CD4-positive, alpha-beta T cell treated with Interleukin-15 for 1 hour (primary cell): ENCODE measurements around the gene PLEKHA6.
A peak's percentile ranks its signal among the peaks of the same experiment; 100 is the strongest.

Source experiments
- DNase-seq: peaks from one replicate; pipeline ENCODE4 v3.0.0-alpha.2; 2020

PLEKHA6 gene

DNA sequence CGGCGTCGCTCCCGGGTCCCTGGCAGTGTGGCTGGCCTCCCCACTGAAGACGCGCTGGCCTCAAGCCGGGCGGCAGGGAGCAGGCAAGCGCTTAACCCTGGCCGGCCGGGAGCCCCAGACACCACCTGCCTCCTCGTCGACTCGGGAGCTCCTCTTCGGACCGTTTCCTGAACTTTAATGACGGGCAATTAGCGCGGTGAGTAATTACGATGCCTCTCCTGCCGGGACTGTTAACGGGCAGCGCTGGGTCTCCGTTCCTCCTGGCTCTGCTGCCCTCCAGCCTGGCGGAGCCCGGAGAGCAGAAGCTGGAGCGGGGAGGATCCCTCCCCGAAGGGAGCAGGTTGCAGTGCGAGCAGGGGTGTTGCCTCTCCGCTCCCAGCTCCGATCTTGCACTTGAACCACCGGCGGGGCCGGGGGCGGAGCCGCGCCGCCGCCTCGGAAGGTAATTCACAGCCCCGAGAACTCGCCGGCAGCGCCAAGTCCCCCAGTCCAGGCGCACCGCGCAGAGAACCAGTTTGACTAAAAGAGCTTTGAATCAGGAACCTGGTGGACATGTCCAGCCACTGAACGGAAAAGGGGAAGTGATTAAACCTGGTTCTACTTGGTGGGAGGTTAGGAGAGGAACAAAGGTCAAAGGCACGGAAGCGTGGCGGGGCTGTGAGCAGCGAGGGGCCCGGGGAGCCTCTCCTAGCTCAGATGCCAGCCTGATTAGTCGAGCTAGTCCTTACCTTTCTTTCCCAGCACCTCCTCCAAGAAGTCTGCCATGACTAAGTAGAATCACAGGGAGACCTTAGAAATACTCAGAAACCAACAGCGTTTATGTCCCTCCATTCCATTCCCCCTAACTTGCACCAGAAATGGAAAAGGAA lies 18.3 kb upstream of the PLEKHA6 start:
- DNase-seq: peak; percentile 36

DNA sequence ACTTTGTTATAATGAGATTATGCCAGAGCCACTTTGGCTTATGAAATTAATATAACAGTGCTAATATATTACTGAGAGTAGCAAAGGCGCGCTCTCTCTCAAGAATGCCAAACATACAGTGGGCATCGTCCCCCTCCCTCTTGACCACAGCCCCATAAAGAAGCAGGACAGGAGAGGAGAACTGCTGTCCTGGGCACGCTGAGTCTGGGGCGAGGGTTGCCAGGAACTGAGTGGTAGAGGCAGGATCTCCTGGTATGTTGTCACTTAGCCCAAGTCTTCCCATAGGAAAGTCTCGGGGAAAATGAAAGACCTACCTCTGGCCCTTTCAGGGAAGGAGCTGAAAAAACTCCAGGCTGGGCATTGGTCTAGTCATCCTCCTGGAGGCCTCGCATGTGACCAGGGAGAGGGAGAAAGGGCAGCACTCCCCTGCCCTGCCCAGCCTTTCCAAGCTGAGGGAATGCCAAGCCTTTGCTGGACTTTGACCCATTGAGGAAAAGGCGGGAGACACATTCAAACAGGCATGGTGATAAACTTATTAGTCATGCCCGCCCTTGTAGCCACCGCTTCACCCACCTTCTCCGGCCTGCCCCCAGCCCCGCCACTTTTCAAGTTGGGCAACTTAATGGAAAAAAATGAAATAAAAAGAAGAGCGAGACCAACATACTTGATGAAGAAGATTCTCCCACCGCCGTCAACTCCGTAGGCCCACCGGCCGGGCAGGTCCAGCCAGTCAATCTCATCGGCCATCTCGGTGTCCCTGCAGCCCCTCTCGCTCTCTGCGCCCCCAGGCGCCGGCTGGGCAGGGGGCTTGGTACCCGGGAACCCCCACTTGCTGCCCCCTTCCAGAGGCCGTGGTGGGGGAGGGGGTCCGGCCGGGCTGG lies 17.4 kb upstream of the PLEKHA6 start:
- no peak for DNase-seq

DNA sequence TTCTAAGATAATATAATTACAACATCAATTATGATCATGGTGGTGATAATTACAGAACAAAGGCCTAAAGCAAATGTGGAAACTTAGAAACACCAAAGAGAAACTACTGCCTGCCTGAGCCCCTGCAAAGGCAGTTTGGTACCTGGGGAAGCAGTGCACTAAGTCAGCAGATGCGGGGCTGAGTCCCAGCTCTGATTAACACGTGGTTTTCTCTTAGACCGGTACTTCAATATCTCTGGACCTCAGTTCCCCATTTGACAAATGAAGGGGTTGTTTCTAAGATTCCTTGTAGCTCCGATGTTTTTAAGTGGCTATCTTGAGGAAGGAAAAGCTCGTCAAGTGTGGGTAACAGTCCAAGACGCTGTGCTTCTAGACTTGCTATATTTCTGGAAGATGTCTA lies 16.7 kb upstream of the PLEKHA6 start:
- no peak for DNase-seq

DNA sequence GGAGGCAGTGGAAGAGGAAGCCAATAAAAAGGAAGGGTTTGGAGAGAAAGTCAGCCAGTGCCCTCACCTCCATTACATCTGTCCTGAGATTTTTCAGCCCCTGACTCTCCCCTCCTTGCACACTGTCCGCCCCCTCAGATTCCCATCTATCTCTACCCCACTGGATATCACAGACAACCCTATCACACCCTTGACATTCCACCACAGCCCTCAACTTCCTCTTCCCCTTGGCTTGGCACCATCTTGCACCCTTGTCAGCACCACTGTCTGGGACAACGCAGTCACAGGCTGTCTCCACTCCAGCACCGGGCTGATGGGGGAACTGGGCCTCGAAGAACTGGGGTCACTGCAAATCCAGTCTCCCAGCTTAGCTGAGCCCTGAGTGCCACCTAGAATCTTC lies 14.2 kb upstream of the PLEKHA6 start:
- no peak for DNase-seq

DNA sequence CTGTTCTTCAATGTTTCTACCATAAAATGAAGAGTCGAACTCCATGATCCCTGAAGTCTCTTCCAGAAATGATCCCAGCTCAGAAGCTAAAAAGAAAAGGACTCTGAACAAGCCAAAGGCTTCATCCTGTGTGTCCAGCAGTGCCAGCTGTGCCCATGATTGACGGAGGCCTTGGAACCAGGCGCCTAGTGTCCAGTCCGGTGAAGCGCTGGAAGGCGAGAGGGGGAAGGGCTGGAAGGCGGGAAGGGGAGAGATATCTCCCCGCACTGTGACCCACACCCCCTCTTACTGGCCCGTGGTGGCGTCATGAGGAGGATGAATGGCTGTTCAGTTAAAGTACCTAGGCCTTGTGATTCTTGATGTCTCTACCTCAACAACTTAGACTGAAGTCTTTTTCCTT lies 10.4 kb upstream of the PLEKHA6 start:
- DNase-seq: no peak

DNA sequence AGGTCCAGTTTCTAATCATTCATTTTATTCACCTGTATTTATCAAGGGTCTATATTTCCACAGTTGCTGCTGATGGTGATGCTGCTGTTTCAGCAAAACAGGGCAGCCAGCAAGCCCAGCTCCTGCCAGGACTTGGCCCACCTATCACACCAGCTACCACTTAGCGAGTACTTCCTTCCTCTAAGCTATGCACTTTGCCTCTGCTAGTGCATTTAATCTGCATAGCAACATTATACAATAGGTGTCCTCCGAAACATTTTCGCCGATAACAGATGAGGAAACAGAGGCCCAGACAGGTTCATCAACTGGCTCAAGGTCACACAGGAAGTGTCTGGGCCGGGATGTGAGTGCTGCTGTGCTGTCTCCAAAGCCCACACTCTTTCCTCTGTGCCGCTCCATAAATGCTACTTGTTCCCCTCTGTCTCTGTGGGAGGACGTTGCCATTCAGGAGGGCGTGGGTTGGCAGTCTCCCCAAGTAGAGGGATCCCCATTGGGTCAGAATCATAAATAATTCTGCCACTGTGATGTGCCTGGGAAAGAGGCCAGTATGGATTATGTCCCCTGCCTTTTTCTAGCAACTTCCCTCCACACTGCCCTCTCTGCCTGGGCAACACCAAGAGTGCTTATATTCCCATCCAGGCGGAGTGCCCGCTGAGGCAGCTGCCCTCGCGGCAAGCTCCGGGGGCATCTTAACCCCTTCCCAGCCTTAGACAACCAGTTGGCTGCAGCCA lies 9.4 kb upstream of the PLEKHA6 start:
- DNase-seq: no peak

DNA sequence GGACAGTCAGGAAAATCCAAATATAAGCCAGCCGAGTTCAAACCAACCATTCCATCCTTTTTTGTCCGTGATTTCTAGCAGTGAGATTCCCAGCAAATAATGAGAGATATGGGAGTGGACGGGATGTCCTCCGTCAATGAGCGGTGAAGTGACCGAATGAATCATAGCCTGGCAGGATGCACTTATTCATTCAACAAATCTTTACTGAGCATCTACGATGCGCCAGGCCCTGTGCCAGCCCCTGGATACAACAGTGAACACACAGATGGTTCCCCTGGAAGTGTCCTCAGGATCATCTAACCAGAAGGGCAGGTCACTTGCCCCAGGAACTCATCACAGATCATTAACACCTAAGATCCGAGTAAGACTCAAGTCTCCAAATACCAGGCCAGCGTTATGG lies 8.2 kb upstream of the PLEKHA6 start:
- DNase-seq: no peak

DNA sequence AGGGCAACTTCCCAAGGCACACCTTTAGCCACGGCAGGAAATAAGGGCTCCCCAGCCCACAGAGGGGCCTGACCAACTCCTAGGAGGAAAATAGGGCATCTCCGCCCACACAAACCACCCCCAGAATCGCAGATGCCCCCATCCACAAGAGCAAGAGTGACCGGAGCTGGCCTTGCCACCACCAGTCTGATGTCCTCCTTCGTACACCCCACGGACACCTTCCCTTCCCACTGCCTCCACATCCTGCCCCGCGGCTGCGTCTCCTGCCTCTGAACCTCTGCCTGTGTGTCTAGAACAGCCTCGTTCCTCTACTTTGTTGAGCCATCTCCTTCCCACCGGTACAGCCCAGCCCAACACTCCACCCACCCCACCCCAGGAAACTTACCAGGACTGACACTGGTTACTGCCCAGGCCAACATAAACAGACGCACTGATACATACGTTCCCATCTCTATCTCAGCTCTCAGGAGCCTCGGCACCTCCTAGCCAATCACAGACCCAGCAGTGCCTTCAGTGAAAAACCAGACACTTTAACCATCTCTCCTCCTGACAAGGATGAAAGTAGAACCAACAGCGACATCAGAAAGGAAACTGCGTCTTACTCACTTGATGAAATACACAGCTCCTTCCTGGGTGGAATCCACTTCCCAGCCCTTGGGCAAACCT lies 7.6 kb upstream of the PLEKHA6 start:
- DNase-seq: no peak

DNA sequence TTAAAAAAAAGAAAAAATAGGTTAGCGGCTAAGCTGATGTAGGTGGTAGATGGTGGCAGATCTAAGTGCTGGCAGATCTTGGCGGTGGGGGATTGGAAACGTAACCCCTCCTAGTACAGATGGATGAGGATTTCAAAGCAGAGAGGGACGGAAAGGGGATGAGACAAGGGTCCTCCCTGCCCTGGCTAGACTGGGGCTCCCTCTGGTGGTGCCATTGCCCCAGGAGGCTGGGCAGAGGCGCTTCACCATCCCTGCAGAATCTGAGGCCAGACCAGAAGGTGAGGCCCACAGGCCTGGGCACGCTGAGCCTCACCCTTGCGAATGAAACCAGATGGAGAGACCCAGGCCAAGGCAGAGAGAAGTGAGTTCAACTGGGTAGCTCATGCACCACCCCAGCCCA lies 7.0 kb upstream of the PLEKHA6 start:
- no peak for DNase-seq

DNA sequence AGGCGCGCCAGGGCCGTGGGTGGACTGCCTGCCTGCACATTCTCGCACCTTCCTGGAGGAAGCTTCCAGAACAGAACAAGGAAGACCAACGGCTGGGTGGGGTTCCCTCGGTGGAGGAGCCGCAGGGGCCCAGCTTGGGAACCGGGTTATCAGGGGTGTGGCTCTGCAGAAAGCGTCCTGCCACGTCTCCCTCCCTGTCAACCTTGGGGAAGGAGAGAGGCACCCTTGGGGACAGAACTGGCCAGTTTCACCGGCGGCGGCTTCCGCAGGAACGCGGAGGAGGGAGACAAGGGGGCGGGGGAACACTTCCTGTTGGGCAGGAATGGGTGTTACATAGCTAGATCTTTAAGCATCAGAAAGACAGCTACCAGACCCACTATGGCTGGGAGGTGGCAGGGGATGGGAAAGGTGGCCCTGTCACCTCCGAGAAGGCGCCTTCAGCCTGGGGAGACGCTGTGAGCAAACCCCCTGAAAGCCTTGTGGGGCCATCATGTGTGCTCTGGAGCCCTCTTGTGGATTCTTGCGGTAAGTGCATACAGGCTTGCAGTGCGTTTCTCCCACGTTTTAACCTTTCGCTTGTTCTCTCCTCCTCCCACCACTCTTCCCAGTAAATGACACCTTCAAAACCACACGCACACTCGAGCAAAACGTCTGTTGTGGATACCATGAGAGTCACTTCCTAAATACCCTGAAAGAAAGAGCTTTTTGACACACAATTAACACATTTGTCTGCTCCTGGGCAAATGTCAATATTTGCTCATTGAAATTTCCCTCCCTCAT lies 3.8 kb upstream of the PLEKHA6 start:
- DNase-seq: peak; percentile 79

DNA sequence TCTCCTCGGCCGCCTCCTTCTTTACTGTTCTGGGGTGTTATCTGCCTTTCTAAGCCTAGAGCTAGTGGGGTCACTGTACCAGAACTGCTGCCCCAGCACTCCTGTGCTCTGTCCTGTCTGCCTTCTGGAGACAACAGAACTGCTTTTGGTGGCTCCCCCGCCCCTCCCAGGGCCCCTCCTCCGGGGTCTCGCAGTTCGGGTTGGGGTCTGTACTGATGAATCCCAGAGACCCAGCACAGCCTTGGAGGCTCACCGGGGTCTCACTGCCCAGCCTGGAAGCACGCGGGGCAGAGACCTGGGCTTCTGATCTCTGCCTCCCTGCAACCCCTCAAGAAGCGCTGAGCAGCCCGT lies 3.2 kb upstream of the PLEKHA6 start:
- no peak for DNase-seq

DNA sequence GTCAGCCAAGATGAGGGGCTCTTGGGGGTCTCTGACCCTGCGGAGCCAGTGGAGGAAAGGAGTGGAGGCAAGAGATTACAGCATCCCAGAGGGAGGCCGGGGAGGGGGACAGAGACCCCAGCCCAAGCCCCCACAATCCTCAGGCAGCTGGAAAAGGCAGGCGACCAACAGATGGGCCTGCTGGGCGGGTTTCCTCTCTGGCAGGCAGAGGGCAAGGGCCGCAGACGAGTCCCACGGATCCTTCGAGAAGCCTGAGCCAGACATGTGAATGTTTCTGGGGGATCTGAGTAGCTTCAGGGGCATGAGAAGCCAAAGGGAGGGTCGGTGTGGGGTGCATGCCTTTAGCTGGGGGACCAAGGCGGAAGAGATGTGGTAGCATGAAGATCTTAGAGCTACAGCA lies 2.1 kb upstream of the PLEKHA6 start:
- DNase-seq: no peak

DNA sequence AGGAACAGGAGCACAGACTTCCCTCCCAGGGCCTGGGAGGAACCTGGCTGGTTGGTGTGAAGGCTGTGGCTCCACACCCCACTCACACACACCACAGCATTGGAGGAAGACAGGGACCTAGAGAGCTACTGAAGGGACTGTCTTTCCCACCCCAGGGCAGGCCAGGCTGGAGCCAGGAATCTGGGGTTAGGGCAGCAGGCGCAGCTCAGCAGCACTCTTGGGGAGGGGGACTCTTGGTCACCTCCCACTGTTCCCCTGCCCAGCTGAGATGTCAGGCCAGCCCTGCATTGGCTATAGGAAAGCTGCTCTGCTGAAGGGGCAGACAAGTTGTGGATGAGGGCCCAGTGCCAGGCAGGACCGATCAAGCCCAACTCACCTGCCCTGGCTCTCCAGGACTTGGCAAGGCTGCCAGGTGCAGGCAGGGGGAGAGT lies 1.6 kb upstream of the PLEKHA6 start:
- DNase-seq: no peak

DNA sequence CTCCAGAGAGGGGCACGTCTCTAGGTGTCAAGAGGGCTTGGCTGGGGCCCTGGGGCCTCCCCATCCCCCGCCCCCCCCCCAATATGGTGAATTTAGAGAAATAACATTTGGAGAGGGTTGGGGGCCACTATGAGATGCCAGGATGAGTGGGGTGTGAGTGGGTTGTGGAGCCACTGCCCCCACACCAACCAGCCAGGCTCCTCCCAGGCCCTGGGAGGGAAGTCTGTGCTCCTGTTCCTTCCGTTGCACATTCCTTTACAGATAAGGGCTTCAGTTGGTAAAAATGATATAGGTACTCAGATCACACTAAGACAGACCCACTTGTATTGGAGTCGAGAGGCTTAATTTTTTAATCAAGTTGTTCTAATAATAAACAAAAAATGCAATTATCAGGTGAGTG lies 585 bp upstream of the PLEKHA6 start:
- no peak for DNase-seq

DNA sequence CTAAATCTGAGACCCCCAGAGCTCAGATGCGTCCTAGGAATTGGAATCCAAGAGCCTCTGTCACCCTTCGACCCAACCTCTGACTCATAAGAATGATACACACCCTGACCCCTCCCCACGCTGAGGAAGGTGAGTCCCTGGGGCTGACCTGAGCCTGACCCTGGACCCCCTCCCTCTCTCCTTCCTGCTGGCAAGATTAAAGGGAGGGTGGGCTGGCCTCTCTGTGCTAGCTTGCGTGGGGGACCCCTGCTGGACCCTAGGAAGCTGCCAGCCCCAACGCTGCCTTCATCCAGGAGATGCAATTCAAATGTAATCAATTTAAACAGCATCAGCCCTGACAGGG lies 627 bp downstream of the PLEKHA6 start:
- no peak for DNase-seq

DNA sequence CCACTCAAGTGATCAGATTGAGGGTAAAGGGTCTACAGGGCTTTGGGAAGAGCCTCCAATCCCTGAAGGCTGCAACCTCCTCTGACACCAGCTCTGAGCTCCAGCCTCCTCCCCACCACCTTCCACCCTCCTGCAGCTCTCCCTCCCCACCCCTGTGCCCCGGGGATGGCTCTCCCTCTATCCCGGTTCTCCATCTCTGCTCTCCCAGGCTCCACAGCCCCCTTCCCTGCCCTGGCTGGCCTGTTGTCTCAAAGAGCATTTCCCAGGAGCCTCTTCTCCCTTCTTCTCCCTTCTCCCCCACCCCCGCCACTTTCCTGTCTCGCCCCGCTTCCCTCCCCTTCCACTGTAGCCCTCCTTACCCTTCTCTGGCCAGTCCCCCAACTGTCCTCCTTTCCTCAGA lies 1.1 kb downstream of the PLEKHA6 start:
- DNase-seq: no peak

DNA sequence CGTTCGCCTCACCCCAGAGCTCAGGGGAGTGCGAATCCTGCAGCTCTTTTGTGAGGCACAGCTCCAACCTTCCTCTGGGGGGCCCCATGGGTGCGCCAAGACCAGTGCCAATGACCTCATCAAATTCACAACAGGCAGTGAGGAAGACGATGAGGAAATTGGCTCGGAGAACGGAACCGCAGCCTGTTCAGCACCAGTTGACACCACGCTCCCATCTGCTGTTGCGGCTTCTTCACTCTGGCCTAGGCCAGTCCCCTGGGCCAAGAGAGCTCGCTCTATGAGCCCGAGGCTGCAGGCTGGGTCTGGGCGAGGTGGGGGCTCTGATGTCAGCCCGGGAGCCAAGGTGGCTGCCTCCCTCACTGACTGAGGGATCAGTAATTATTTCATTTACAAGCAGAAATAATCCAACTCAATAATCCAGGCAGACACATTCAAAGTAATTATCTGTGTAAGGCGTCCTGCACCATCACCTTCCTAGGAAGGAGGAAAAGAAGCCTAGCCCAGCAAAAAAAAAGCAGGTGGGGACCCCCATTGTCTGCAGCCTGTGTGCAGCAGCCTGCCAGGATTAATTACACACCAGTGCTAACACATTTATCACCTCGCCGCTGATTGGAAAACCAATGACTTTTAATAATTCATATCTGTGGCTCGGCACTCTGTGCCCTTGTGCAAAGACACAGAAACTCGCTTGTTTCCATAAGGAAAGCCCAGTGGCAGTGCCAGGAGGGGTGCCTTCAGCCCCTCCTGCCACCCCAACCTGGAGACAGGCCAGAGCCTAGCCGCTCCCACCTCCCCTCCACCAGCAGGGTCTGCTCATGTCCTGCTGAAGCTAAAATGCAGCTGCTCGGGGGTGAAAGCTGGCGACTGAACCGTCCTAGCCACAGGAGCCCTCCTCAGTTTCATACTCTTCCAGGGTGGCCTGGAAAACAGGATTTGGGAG lies 1.9 kb downstream of the PLEKHA6 start:
- DNase-seq: no peak

DNA sequence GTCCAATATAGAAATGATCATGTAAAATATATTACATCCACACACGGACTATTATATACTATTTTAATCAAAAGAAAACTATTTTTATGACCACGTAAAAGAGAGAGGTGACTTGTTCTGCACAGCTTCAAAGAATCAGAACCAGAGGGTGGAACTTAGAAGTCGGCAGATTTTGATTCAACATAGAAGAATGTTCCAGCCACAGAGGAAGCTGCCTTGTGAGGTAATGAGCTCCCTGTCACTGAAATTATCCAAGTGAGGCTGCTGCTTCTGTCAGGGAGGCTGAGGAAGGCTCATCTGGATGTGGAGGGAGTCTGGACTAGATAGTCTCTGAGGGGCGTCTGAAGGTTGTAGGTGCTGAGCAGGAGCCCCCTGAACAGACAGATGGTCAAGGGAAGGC lies 2.7 kb downstream of the PLEKHA6 start:
- no peak for DNase-seq

DNA sequence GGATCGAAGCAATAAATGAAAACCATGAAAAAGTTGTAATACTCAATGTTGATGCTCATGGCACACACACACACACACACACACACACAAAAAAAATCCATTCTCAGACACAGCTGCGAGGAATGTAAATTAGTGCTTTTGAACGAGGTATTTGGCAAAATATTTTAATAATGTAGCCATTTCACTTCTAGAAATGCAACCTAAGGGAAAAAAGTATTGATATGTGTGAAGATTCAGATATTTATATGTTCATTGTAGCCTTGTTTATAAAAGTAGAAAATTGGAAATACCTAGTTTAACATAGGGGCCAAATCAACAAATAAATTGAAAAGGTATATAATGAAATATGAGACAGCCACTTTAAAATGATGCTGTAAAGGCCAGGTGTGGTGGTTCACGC lies 3.8 kb downstream of the PLEKHA6 start:
- no peak for DNase-seq

DNA sequence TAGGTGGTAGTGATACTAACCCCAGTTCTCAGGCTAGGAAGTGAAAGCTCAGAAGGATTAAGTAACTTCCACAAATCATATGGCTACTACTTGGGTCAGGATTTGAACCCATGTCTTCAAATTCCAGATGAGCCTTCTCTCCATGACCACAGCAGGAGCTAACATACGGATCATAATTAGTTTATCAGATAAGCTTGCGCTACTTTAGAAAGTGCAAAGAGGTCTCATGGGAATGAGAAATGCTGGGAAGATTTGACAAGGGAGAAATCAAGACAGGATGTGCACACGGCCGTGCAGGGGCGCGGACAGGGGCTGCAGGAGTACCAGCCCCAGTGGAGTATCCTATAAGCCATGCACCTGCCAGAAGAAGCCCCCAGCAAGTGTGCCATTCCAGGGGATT lies 5.2 kb downstream of the PLEKHA6 start:
- DNase-seq: no peak
